GM19035 (cell line): ENCODE data around the gene CFC1B.
"Not testable (repeated sequence)": the region's sequence is repeated elsewhere in the genome, so short reads cannot be mapped to it uniquely, and the experiment has no call there.

Source experiments
- ATAC-seq: cut with Tn5 transposase; IDR thresholded peaks from one replicate; pipeline ENCODE4 v1.9.1; 2021; ENCODE audit not compliant: unreplicated experiment

Gene CFC1B

DNA sequence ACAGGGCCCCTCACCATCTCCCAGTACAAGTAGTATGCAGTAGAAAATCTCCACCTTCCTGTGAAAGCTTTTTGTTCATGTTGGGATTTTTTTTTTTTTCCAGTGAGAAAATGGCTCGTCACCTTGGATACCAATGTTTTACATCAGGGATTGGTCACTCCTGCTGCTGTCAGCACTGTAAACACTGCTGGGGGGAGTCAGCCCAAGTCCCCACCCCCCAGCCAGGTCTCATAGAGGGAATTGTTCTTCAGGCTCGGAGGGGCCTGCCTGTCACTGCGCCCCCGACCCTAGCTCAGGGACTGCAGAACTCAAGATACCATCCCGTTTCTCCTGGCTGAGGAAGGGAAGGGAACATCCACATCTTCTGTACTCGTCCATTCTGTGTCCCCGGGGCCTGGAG lies at the start of gene CFC1B:
Gene CFC1B, plus strand, starts transcription at position 231 of the 400 bp plus-strand sequence. CDS start 263 bp downstream, outside the sequence.
- ATAC-seq = not testable (repeated sequence)

GRCh38 chr2:130491073-130491472 lies 29.9 kb upstream of the CFC1B start:
- not testable (repeated sequence) for ATAC-seq

DNA sequence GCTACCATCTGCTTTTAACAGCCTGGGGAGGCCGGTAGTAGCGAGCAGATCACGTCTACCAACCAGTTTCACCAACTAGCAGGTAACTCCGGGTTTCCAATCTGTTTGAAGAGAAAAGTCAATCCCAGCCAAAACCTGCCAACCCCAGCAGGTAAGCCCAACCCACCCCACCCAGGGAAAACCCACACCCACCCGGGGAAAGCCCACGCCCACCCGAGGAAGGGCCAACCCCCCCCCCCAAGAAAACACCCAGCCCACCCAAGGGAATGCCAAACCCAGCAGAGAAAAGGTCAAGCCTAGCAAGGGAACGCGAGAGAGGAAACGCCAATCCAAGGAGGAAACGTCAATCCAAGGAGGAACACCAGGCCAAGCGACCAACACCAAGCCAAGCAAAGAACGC lies 11.8 kb upstream of the CFC1B start, which contains the start of gene POTEI:
Gene POTEI, minus strand, starts transcription at position 101 of the 400 bp plus-strand sequence. Its CDS starts 93 bp downstream, at position 8.
- not testable (repeated sequence) for ATAC-seq

DNA sequence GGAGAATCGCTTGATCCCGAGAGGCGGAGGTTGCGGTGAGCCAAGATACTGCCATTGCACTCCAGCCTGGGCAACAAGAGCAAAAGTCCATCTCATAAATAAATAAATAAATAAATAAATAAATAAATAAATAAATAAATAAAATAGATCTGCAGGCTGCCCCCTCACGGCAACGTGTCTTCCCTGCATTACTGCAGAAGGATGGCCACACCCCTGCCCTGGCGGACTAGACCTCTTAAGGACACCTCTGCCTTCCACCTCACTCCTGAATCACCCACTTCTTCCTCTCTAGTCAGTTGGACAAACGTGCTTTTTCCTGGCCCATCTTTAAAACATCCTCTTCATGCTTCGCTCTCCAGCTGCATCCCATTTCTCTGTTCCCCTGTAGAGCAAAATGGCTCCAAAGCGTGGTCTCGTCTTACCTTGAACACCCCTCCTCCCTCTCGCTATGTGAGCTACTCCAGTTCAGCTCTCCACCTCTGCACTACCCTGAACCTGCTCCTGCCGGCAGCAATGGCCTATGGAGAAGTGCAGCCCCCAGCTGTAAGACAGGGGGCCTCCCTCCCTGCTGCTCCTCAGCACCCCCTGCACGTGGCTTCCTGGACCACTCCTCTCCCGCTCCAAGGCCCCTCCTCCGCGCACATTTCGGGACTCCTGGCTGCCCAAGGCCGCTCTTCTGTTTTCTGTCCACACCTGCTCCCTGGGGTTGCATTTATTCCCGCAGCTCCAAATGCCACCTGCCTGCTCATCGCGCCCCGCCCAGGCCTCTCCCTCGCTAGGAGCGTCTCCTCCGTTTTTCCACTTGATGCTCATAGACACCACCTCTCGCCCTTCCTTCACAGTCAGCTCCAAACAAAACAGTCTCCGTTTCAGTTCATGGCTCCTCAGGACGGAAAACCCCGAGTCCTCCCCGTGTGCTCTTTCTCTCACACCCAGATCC lies 9.9 kb upstream of the CFC1B start:
- not testable (repeated sequence) for ATAC-seq

DNA sequence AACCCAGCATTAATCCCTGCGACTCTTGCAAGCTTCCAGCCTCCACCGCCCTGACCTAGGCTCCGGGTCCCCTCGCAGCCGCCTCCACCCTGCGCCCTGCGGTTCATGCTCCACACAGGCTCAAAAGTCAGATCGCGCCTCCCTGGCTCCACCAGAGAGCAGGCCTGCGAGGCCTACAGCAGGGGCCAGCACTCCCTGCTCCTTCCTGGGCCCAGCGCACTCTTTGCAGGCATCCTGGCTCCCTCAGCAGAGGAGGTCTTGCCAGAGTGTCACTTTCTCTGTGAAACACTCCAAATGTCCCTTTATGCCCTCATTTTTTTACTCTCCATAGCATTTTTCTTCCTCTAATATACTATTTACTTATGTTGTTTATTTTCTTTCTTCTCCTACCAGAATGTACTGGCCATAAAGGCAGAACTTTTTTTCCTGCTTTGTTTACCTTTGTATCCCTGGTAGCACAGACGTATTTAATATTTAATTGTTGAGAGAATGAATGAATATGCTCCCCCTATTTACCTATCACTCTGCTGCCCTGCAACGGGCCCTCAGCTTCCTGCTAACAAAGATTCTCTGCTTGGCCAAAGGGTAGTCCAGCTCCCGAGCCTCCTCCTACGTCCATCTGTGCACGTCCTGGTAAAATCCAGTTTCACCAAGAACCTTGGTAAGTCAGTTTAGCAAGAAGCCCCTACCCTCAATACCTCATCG lies 9.1 kb upstream of the CFC1B start:
- not testable (repeated sequence) for ATAC-seq

DNA sequence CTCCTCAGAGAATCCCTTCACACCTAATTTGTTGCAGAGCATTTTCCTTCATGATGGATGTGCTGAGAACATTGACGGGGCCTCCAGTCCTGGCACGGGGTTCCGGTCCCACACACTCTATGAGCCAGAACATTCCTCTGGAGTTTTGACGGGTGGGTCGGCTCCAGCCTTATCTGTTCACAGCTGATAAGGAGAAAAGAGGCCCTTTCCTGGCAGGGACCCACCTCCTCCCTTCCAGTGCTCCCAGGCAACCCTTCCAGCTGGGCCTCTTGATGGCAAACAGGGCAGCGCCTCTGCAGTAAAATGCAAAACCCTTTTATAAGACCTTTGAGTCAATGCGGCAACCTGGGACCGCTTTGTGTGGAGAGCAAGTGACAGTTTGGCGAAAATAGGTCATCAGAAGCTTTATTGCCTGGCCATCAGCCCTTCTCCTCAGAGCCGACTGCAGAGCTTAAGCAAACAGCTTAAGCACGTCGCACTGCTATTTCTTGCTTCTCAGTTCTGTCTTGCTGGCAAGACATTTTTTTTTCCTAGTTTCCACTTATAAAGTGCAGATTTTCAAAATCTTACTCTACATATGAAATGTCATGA lies 2.4 kb upstream of the CFC1B start:
- ATAC-seq = not testable (repeated sequence)

- ATAC-seq = not testable (repeated sequence)
Measured at GRCh38 chr2:130522390-130522789, 1.4 kb downstream of the CFC1B start.

- ATAC-seq = not testable (repeated sequence)
Measured at GRCh38 chr2:130527365-130527967, 6.4 kb downstream of the CFC1B start.

DNA sequence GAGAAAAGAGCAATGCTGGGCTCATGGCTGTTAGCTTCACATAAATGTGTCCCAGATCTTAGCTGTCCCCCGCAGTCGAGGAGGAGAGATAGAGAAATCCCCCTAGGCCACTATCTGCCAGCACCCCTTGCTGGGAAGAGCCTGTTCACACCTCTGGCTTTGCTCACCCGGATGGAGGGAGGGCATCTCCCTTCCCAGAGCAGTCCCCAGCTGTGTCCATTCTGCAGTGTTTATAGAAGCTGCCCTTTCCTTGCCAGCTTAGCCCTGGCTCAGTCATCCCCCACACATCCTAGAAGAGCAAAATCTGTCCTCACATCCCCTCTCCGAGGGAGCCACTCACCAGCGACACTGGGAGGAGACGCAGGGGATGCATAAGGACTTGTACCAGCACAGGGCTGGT lies 8.5 kb downstream of the CFC1B start:
- ATAC-seq = not testable (repeated sequence)

- ATAC-seq = not testable (repeated sequence)
Measured at GRCh38 chr2:130530212-130530611, 9.2 kb downstream of the CFC1B start.

DNA sequence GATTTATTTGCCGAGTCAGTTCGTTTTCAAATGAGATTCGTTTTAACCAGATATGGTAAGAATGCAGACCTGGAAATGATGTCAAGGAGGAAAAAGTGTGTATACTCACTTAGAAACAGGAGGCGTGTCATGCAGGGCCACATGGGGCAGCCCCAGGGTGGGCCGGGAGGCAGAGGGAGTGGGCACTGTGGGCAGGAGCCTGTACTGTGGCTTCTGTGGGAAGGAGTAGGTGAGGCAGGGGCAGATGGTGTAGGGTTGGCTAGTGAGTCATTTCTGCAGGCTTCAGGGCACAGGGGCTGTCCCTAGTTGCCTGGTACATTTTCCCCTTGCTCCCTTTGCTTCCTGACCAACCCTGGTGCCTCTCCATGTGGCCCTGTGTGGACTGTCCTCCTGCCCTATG lies 10.2 kb downstream of the CFC1B start:
- not testable (repeated sequence) for ATAC-seq

DNA sequence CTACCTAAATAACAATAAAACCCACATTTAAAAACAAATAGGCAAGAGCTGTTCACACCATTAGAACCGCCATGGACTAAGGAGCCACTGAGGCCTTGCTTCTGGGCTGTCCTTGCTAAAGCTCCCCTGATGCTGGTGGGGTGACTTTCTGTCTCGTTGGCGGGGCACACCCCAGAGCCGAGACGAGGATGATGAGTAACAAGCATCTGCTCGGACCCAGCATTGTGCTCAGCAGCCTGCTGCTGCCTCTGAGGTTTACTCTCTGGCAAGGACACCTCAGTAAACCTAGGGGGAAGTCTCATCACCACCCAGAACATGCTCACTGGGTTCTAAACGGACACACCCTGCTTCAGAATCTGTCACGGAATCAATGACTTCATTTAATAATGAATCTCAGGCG lies 10.7 kb downstream of the CFC1B start:
- ATAC-seq = not testable (repeated sequence)

DNA sequence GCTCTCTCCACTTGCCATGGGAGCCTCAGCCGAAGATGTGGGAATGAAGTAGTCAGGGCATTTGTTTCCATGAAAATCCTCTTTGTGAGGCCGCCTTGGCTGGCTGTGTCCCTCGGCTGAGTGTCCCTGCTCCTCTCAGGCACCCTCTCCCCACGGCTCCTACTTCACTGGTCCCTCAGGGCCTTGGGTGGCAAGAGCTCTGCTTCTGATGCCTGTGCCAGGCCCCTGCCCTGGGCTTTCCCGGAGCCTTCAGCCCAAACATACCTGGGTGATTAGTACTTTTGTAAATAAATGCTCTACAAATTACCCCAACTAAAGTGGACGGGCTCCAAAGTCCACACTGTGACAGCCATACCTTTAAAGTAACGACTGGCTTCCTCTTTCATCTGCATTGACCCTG lies 15.6 kb downstream of the CFC1B start:
- not testable (repeated sequence) for ATAC-seq

- not testable (repeated sequence) for ATAC-seq
Measured at GRCh38 chr2:130538271-130538670, 17.2 kb downstream of the CFC1B start.

DNA sequence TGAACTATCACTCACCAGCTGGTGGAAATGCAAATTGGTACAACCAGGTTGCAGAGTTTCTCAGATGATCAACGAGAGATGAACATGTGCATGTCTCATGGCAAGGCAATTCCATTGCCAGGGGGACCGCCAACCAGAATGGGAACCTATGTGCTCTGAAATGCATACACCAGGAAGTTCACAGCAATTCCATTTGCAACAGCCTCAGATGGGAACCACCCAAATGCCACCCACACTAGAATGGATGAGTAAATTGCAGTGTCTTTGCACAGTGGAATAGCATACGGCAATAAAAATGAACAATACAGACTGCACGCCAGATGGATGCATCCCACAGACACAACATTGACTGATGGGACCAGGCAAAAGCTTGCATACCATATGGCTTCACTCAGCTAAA lies 21.8 kb downstream of the CFC1B start:
- ATAC-seq = not testable (repeated sequence)

GRCh38 chr2:130543785-130544528 lies 22.9 kb downstream of the CFC1B start:
- not testable (repeated sequence) for ATAC-seq

DNA sequence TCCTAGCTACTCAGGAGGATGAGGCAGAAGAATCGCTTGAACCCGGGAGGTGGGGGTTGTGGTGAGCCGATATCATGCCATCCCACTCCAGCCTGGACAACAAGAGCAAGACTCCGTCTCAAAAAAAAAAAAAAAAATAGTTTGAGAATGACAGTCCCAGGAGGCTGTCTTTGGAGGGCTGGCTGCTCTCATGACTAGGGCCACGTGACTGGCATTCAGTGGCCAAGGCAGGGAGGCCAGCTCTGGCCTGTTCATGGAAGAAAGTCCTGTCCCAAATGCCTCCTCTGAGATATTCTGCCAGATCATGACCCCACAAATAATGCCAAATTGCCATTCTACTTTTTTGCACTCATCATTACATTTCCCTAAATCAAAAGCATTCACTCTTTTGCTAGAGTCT lies 24.0 kb downstream of the CFC1B start:
- ATAC-seq = not testable (repeated sequence)

GRCh38 chr2:130548418-130548817 lies 27.4 kb downstream of the CFC1B start:
- ATAC-seq = not testable (repeated sequence)

- ATAC-seq = not testable (repeated sequence)
Measured at GRCh38 chr2:130549475-130549874, 28.5 kb downstream of the CFC1B start.

- not testable (repeated sequence) for ATAC-seq
Measured at GRCh38 chr2:130554178-130554577, 33.2 kb downstream of the CFC1B start.
